Right cardiac atrium (tissue), 5 donors: Measurements from ENCODE around the gene PTPN13. TPM values are rescaled to one million over a fixed set of nuclear protein-coding genes. Genes with fewer than 3 reads are reported as not detected.
A peak's percentile ranks its signal among the peaks of the same experiment; 100 is the strongest.

Experiments
- ATAC-seq, 2 donors: fragments of 200-7000 bp; cut with Tn5 transposase; one replicate each; pipeline versions ENCODE4 v1.8.0 to v1.9.1; 2020; ENCODE audit warnings: moderate library complexity in 2 of 2, mild to moderate bottlenecking in 1 of 2
- DNase-seq, 3 donors: peaks; one replicate each; pipeline ENCODE4 v3.0.0-alpha.2; 2020
- H3K27ac ChIP-seq: one replicate; pipeline ENCODE4 v1.5.1; 2013; ENCODE audit warnings: mild to moderate bottlenecking, low read length, control low read depth, moderate library complexity
- H3K27me3 ChIP-seq: one replicate; pipeline ENCODE4 v1.6.1; 2013; ENCODE audit not compliant: control insufficient read depth, insufficient read depth
- H3K4me1 ChIP-seq: one replicate; pipeline ENCODE4 v1.6.1; 2013; ENCODE audit warnings: low read length; ENCODE audit not compliant: control insufficient read depth, insufficient read depth
- H3K4me3 ChIP-seq: one replicate; pipeline ENCODE4 v1.5.1; 2013; ENCODE audit warnings: low read length, control low read depth
- H3K9me3 ChIP-seq: one replicate; pipeline ENCODE4 v1.6.1; 2013; ENCODE audit warnings: low read length; ENCODE audit not compliant: control insufficient read depth
- WGBS: extraction: QIAGEN DNeasy Blood & Tissue Kit; methylation state at CpG from one replicate; pipeline ENCODE4 v1.1.7; 2013; 5-methylcytosine and 5-hydroxymethylcytosine counted together
- intact Hi-C, 4 donors: fragments of 100-400 bp; cut with DNase I; formaldehyde crosslinking; loops; one replicate each; pipeline versions ENCODE4 v1.11.0 to v1.14.0; 2022 to 2023
- polyA plus RNA-seq: library from polyadenylated mRNA; stranded (reverse); fragments of 200-250 nt; gene quantifications from one replicate; pipeline ENCODE4 v1.2.3, GENCODE V29; 2013
- total RNA-seq, 4 donors: library from RNA; stranded (reverse); fragmentation: NEBNext Ultra II Directional; extraction: Animal tissue kit (Norgen Biotek cat#: 25700); gene quantifications; one replicate each; pipeline ENCODE4 v1.2.1, GENCODE V29; 2021
- donor health status: healthy with polysubstance abuse.
- donor health status: DM: no; HTN: yes; CAD: no.
- donor health status: DM: no; HTN: no; CAD: no.
- donor health status: DM: no; HTN: yes; CAD: no; lungs with severe emphysema.
- donor health status: DM: yes; HTN: yes; CAD: no.

Gene PTPN13
- total and polyA plus RNA-seq, 5 donors = 2.8 to 10.7 (median 8.9) TPM

- DNase-seq = no peak
- no peaks in the 10 kb centered on the region for H3K9me3 ChIP-seq
- no peaks in the 10 kb centered on the region for H3K27me3 ChIP-seq
- no peak overlapping the region for H3K27ac ChIP-seq
- WGBS = 77% methylated on average over 1 of the region's 1 CpG
- no peaks in the 10 kb centered on the region for H3K4me1 ChIP-seq
- H3K4me3 ChIP-seq = no peak overlapping the region
- intact Hi-C loops = no loop called here
- ATAC-seq = no peak
Measured at GRCh38 chr4:86821151-86821550, 227.0 kb downstream of the PTPN13 start.

- DNase-seq (no peak), ATAC-seq (no peak)
- H3K27ac ChIP-seq = no peak overlapping the region
- no peaks in the 10 kb centered on the region for H3K4me1 ChIP-seq
- H3K27me3 ChIP-seq = no peaks in the 10 kb centered on the region
- no peaks in the 10 kb centered on the region for H3K9me3 ChIP-seq
- H3K4me3 ChIP-seq = no peak overlapping the region
- intact Hi-C loops = no loop called here
- 90% methylated on average over 2 of the region's 2 CpGs for WGBS
Measured at GRCh38 chr4:86822136-86822535, 228.0 kb downstream of the PTPN13 start.

- intact Hi-C loops = no loop called here
- Histone ChIP-seq H3K27me3 (no peaks in the 10 kb centered on the region), H3K4me1 (no peaks in the 10 kb centered on the region), H3K9me3 (no peaks in the 10 kb centered on the region), H3K4me3 (no peak overlapping the region), H3K27ac (no peak overlapping the region)
- DNase-seq = no peak
- ATAC-seq = no peak
- 86% methylated on average over 3 of the region's 3 CpGs for WGBS
Measured at GRCh38 chr4:86825511-86825910, 231.4 kb downstream of the PTPN13 start.

- no peaks in the 10 kb centered on the region for H3K27me3 ChIP-seq
- H3K27ac ChIP-seq = no peak overlapping the region
- DNase-seq (peak in 1 of 3 donors; percentile 40), ATAC-seq (no peak)
- no peaks in the 10 kb centered on the region for H3K4me1 ChIP-seq
- WGBS = 88% methylated on average over 5 of the region's 5 CpGs
- no peaks in the 10 kb centered on the region for H3K9me3 ChIP-seq
- intact Hi-C loops = no loop called here
- no peak overlapping the region for H3K4me3 ChIP-seq
Measured at GRCh38 chr4:86831262-86832130, 237.4 kb downstream of the PTPN13 start.

DNA sequence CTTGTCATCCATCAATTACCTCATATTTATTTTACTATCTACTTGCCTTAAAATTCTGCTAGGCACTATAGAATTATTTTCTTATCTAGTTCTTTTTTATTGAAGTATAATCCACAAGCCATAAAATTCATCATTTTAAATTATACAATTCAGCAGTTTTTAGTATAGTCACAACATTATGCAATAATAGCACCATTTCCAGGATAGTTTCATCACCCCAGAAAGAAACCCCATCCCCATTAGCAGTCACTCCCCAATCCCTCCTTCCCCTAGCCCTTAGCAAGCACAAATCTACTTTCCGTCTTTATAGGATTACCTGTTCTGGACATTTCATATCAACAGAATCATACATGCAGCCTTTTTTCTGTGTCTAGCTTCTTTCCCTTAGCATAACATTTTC is 239.5 kb downstream of the PTPN13 start:
- WGBS = 93% methylated on average over 1 of the region's 1 CpG
- Histone ChIP-seq H3K9me3 (no peaks in the 10 kb centered on the region), H3K4me3 (no peak overlapping the region), H3K27me3 (no peaks in the 10 kb centered on the region), H3K27ac (no peak overlapping the region), H3K4me1 (no peaks in the 10 kb centered on the region)
- no peak for DNase-seq
- intact Hi-C loops = no loop called here
- no peak for ATAC-seq

- DNase-seq = no peak
- 79% methylated on average over 3 of the region's 3 CpGs for WGBS
Measured at GRCh38 chr4:86834901-86835300, 240.8 kb downstream of the PTPN13 start.

DNA sequence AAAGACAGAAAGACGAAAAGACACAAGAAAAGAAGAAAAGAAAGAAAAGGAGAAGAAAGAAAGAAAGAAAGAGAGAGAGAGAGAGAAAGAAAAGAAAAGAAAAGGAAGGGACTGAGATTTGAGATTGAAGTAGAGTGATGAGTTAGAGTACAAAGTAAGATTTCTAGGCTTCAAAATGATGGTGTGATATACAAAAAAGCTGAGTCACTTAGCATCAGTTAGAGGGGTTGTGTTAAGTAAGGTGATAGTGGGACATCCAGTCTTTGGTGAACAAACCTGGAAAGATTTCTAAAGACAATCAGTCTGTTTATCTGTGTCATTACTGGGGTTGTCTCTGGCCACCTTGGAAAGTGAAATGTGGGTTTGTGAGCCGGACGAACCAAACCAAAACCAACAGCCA is 241.6 kb downstream of the PTPN13 start:
- intact Hi-C loops = no loop called here

More at GRCh38 chr4:86834901-86835300, 240.8 kb downstream of the PTPN13 start:
- H3K27me3 ChIP-seq = no peaks in the 10 kb centered on the region
- H3K4me3 ChIP-seq = no peak overlapping the region
- no peak for ATAC-seq
- H3K27ac ChIP-seq = no peak overlapping the region
- no peaks in the 10 kb centered on the region for H3K9me3 ChIP-seq
- intact Hi-C loops = no loop called here
- no peaks in the 10 kb centered on the region for H3K4me1 ChIP-seq

DNA sequence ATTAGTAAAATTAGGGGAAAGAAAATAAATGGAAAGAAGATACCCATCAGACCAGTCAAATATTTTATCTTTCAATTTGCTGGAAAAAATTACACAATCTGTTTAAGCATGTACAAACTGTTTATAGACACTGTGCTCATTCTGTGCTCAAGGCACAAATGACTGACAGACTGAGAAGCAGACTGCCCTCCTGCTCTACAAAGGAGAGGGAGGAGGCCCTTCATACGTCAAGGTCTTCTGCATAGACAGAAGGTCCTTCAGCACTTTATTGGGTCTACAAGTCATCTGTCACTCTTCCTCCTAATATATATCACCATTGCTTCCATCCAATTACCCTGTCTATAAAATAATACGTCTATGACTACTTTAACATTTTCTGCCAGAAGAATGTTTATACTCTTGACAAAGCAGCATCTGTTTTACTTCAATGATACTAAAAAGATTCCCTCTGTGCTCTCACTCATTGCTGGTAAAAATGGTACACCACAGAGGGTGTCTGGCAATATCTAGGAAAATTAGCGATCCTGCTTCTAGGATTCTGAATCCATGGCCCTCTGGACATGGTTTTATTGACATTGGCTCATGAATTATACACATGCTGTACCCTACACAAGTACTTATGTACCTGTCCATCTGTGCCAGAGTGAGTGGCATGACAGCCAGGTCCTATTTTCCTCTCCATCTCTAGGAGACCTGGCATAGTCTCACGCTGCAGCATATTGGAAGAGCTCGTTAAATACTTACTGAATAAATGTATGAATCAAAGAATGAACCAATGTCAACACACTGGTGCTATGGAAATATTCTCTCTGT is 243.8 kb downstream of the PTPN13 start:
- Histone ChIP-seq H3K4me3 (no peak overlapping the region), H3K27ac (no peak overlapping the region), H3K9me3 (no peaks in the 10 kb centered on the region), H3K27me3 (no peaks in the 10 kb centered on the region), H3K4me1 (no peaks in the 10 kb centered on the region)
- 88% methylated on average over 5 of the region's 5 CpGs for WGBS
- ATAC-seq (no peak), DNase-seq (no peak)
- intact Hi-C loops = no loop called here

More for the DNA sequence above, 241.6 kb downstream of the PTPN13 start:
- H3K27ac ChIP-seq = no peak overlapping the region
- DNase-seq (no peak), ATAC-seq (no peak)
- H3K27me3 ChIP-seq = no peaks in the 10 kb centered on the region
- no peaks in the 10 kb centered on the region for H3K9me3 ChIP-seq
- H3K4me3 ChIP-seq = no peak overlapping the region
- 90% methylated on average over 3 of the region's 3 CpGs for WGBS
- no peaks in the 10 kb centered on the region for H3K4me1 ChIP-seq

GRCh38 chr4:86840858-86841257 is 246.7 kb downstream of the PTPN13 start:
- WGBS = 87% methylated on average over 1 of the region's 1 CpG
- H3K4me1 ChIP-seq = peaks cover 3% of the 10 kb centered on the region
- no peak for DNase-seq
- ATAC-seq = no peak
- H3K27ac ChIP-seq = no peak overlapping the region
- no peaks in the 10 kb centered on the region for H3K9me3 ChIP-seq
- no peak overlapping the region for H3K4me3 ChIP-seq
- intact Hi-C loops = no loop called here
- H3K27me3 ChIP-seq = no peaks in the 10 kb centered on the region

GRCh38 chr4:86841309-86841708 is 247.2 kb downstream of the PTPN13 start:
- ATAC-seq (no peak), DNase-seq (no peak)
- H3K27ac ChIP-seq = no peak overlapping the region
- 79% methylated on average over 1 of the region's 1 CpG for WGBS
- peaks cover 3% of the 10 kb centered on the region for H3K4me1 ChIP-seq
- intact Hi-C loops = no loop called here
- H3K4me3 ChIP-seq = no peak overlapping the region
- H3K27me3 ChIP-seq = no peaks in the 10 kb centered on the region
- H3K9me3 ChIP-seq = no peaks in the 10 kb centered on the region

GRCh38 chr4:86845593-86845992 is 251.5 kb downstream of the PTPN13 start:
- DNase-seq = no peak
- intact Hi-C loops = no loop called here
- Histone ChIP-seq H3K4me1 (peaks cover 3% of the 10 kb centered on the region), H3K27ac (peak overlapping the region; percentile 21), H3K9me3 (no peaks in the 10 kb centered on the region), H3K27me3 (no peaks in the 10 kb centered on the region), H3K4me3 (no peak overlapping the region)
- 70% methylated on average over 5 of the region's 5 CpGs for WGBS
- peak in 1 of 2 donors; percentile 48 for ATAC-seq
